Prostate gland (tissue), 2 donors: Measurements from ENCODE around the gene ABI3BP. TPM values are rescaled to one million over a fixed set of nuclear protein-coding genes. Genes with fewer than 3 reads are reported as not detected.

Experiments
- DNase-seq: peaks from one replicate; pipeline ENCODE4 v3.0.0-alpha.2; 2019; ENCODE audit warnings: low spot score
- H3K27ac ChIP-seq, 2 donors: fragments of 200-600 bp; sonication (generic); 2 replicates each; pipeline ENCODE4 v1.5.1; 2017 to 2019
- H3K27me3 ChIP-seq: fragments of 200-600 bp; sonication (generic); replicated peaks from 2 replicates; pipeline ENCODE4 v1.5.1; 2019; ENCODE audit not compliant: insufficient read depth
- H3K36me3 ChIP-seq, 2 donors: fragments of 200-600 bp; sonication (generic); 1 replicate in 1 of 2; 2 replicates in 1 of 2; pipeline versions ENCODE4 v1.5.1 to v1.8.1; 2017 to 2019
- H3K4me1 ChIP-seq: fragments of 200-600 bp; sonication (generic); replicated peaks from 2 replicates; pipeline ENCODE4 v1.5.1; 2019
- H3K4me3 ChIP-seq, 2 donors: fragments of 200-600 bp; sonication (generic); 2 replicates each; pipeline ENCODE4 v1.5.1; 2017 to 2019
- H3K9me3 ChIP-seq: fragments of 200-600 bp; sonication (generic); 2 replicates; pipeline ENCODE4 v1.5.1; 2017
- CTCF ChIP-seq, 4 experiments: fragments of 200-600 bp in 2 of 4; fragments of 450-650 bp in 2 of 4; sonication (generic) in 2 of 4; IDR thresholded peaks; 1 replicate in 3 of 4; 2 replicates in 1 of 4; pipeline ENCODE4 v1.5.1; 2016 to 2019; ENCODE audit warnings: antibody characterized with exemption in 4 of 4, mild to moderate bottlenecking in 2 of 4, moderate library complexity in 2 of 4
- POLR2A ChIP-seq: fragments of 450-650 bp; IDR thresholded peaks from one replicate; pipeline ENCODE4 v1.6.1; 2016; ENCODE audit warnings: antibody characterized with exemption, mild to moderate bottlenecking
- POLR2AphosphoS5 ChIP-seq: sonication (generic); formaldehyde crosslinking; IDR thresholded peaks from one replicate; pipeline ENCODE4 v1.6.1; 2017; ENCODE audit warnings: antibody characterized with exemption
- WGBS: methylation state at CpG from one replicate; pipeline ENCODE4 v1.1.5; 2018; 5-methylcytosine and 5-hydroxymethylcytosine counted together
- intact Hi-C: fragments of 100-400 bp; cut with DNase I; formaldehyde crosslinking; loops from one replicate; pipeline ENCODE4 v1.14.2; 2022
- total RNA-seq, 2 donors: library from RNA; depleted of rRNA; stranded (reverse); fragments of >200 nt; gene quantifications; one replicate each; pipeline ENCODE4 v1.1.0, GENCODE V29; 2016

Gene ABI3BP
- total RNA-seq, 2 donors from 2014 or later = 15.3 to 16.6 TPM

- no peaks in the 10 kb centered on the region for H3K4me1 ChIP-seq
- intact Hi-C loops = no loop called here
- H3K27ac ChIP-seq = no peak overlapping the region
- no peaks in the 10 kb centered on the region for H3K27me3 ChIP-seq
- H3K4me3 ChIP-seq = no peak overlapping the region
- H3K36me3 ChIP-seq = no peaks in the 10 kb centered on the region
- TF ChIP-seq POLR2A (no peak), CTCF (IDR thresholded peaks at IDR 0.05) (no peak), POLR2AphosphoS5 (no peak)
- no peak for DNase-seq
- WGBS = 52% methylated on average over 2 of the region's 2 CpGs
- no peaks in the 10 kb centered on the region for H3K9me3 ChIP-seq
Observed at GRCh38 chr3:100971798-100972197, 21.4 kb downstream of the ABI3BP start.

GRCh38 chr3:100970477-100970990, 22.7 kb downstream of the ABI3BP start:
- Histone ChIP-seq H3K27me3 (no peaks in the 10 kb centered on the region), H3K4me1 (no peaks in the 10 kb centered on the region), H3K9me3 (no peaks in the 10 kb centered on the region), H3K27ac (no peak overlapping the region), H3K36me3 (no peaks in the 10 kb centered on the region), H3K4me3 (no peak overlapping the region)
- intact Hi-C loops = no loop called here
- WGBS = 95% methylated on average over 6 of the region's 6 CpGs
- no peak for TF ChIP-seq POLR2AphosphoS5
- TF ChIP-seq POLR2A = no peak
- no peak for TF ChIP-seq CTCF (IDR thresholded peaks at IDR 0.05)
- DNase-seq = no peak

- Histone ChIP-seq H3K4me3 (no peak overlapping the region), H3K4me1 (no peaks in the 10 kb centered on the region), H3K36me3 (no peaks in the 10 kb centered on the region), H3K27me3 (no peaks in the 10 kb centered on the region), H3K9me3 (no peaks in the 10 kb centered on the region), H3K27ac (no peak overlapping the region)
- 90% methylated on average over 6 of the region's 6 CpGs for WGBS
- TF ChIP-seq CTCF (IDR thresholded peaks at IDR 0.05) = no peak
- TF ChIP-seq POLR2AphosphoS5 = no peak
- TF ChIP-seq POLR2A = no peak
- no peak for DNase-seq
- intact Hi-C loops = no loop called here
Observed at GRCh38 chr3:100968932-100969906, 24.0 kb downstream of the ABI3BP start.

GRCh38 chr3:100966807-100967206, 26.4 kb downstream of the ABI3BP start:
- Histone ChIP-seq H3K36me3 (no peaks in the 10 kb centered on the region), H3K27me3 (no peaks in the 10 kb centered on the region), H3K4me1 (no peaks in the 10 kb centered on the region), H3K9me3 (no peaks in the 10 kb centered on the region), H3K27ac (no peak overlapping the region), H3K4me3 (no peak overlapping the region)
- 77% methylated on average over 2 of the region's 2 CpGs for WGBS
- TF ChIP-seq POLR2AphosphoS5 (no peak), POLR2A (no peak), CTCF (IDR thresholded peaks at IDR 0.05) (no peak)
- no peak for DNase-seq
- intact Hi-C loops = no loop called here
